Activated naive CD4-positive, alpha-beta T cell treated with anti-CD3 and anti-CD28 coated beads, Interleukin-2, amount 10 ng/mL, durations not matched to agents 7 days and 5 days (primary cell): ENCODE results near the gene AGRN.
"Not testable (repeated sequence)": the region's sequence is repeated elsewhere in the genome, so short reads cannot be mapped to it uniquely, and the experiment has no call there.

ENCODE experiments used
- CTCF ChIA-PET: fragments of 350-600 bp; sonication (Branson Sonifier 250); formaldehyde crosslinking; loops from one replicate; lab custom pipeline; 2021; ENCODE audit warnings: antibody characterized with exemption; lab: Charles Lee
- DNase-seq: peaks from one replicate; pipeline ENCODE4 v3.0.0-alpha.2; 2020
- H3K27ac Mint-ChIP-seq: one replicate; pipeline ENCODE4 v1.8.0; 2021; ENCODE audit warnings: mild to moderate bottlenecking, moderate library complexity, mixed read lengths
- H3K27me3 Mint-ChIP-seq: one replicate; pipeline ENCODE4 v1.8.0; 2021; ENCODE audit warnings: mild to moderate bottlenecking, mixed read lengths
- H3K36me3 Mint-ChIP-seq: one replicate; pipeline ENCODE4 v1.8.0; 2021; ENCODE audit warnings: mixed read lengths
- H3K4me1 Mint-ChIP-seq: one replicate; pipeline ENCODE4 v1.8.0; 2021; ENCODE audit warnings: mixed read lengths
- H3K4me3 Mint-ChIP-seq: one replicate; pipeline ENCODE4 v1.8.0; 2021; ENCODE audit warnings: mild to moderate bottlenecking, moderate library complexity, mixed read lengths
- H3K9me3 Mint-ChIP-seq: one replicate; pipeline ENCODE4 v1.8.0; 2021; ENCODE audit warnings: mixed read lengths

Gene AGRN

GRCh38 chr1:978069-978834 lies 41.7 kb upstream of the AGRN start:
- no peak overlapping the region for H3K4me3 Mint-ChIP-seq
- peaks cover 4% of the 10 kb centered on the region for H3K9me3 Mint-ChIP-seq
- H3K36me3 Mint-ChIP-seq: peaks cover 3% of the 10 kb centered on the region
- peaks cover 40% of the 10 kb centered on the region for H3K27me3 Mint-ChIP-seq
- DNase-seq: no peak
- H3K27ac Mint-ChIP-seq: no peak overlapping the region
- CTCF ChIA-PET: no interaction called here
- H3K4me1 Mint-ChIP-seq: peaks cover 10% of the 10 kb centered on the region

- no peak for DNase-seq
- CTCF ChIA-PET: no interaction called here
- peaks cover 10% of the 10 kb centered on the region for H3K4me1 Mint-ChIP-seq
- no peak overlapping the region for H3K27ac Mint-ChIP-seq
- H3K9me3 Mint-ChIP-seq: peaks cover 4% of the 10 kb centered on the region
- H3K4me3 Mint-ChIP-seq: no peak overlapping the region
- H3K27me3 Mint-ChIP-seq: peaks cover 43% of the 10 kb centered on the region
- H3K36me3 Mint-ChIP-seq: peaks cover 3% of the 10 kb centered on the region
Observed at GRCh38 chr1:978835-979743, 40.8 kb upstream of the AGRN start.

- H3K27ac Mint-ChIP-seq: no peak overlapping the region
- CTCF ChIA-PET: interaction anchor here (0.7 kb wide), 1 partner anchor 25 kb away, joined by 3 read pairs; no protein-coding TSS in a partner anchor
- H3K4me3 Mint-ChIP-seq: no peak overlapping the region
- DNase-seq: no peak
- peaks cover 3% of the 10 kb centered on the region for H3K36me3 Mint-ChIP-seq
- peaks cover 41% of the 10 kb centered on the region for H3K27me3 Mint-ChIP-seq
- H3K9me3 Mint-ChIP-seq: peaks cover 4% of the 10 kb centered on the region
- H3K4me1 Mint-ChIP-seq: peaks cover 10% of the 10 kb centered on the region
Observed at GRCh38 chr1:979744-980072, 40.2 kb upstream of the AGRN start.

GRCh38 chr1:980137-980571 lies 39.8 kb upstream of the AGRN start:
- no peak for DNase-seq
- peaks cover 3% of the 10 kb centered on the region for H3K36me3 Mint-ChIP-seq
- H3K4me1 Mint-ChIP-seq: peaks cover 10% of the 10 kb centered on the region
- H3K27me3 Mint-ChIP-seq: peaks cover 41% of the 10 kb centered on the region
- CTCF ChIA-PET: interaction anchor here (0.7 to 1.8 kb wide), 2 partner anchors 24 to 84 kb away, joined by 3 to 9 read pairs; no protein-coding TSS in a partner anchor
- H3K4me3 Mint-ChIP-seq: no peak overlapping the region
- H3K9me3 Mint-ChIP-seq: peaks cover 4% of the 10 kb centered on the region
- no peak overlapping the region for H3K27ac Mint-ChIP-seq

GRCh38 chr1:980602-981395 lies 39.1 kb upstream of the AGRN start:
- Mint-ChIP-seq H3K9me3 (peaks cover 4% of the 10 kb centered on the region), H3K27me3 (peaks cover 41% of the 10 kb centered on the region), H3K4me3 (no peak overlapping the region), H3K36me3 (peaks cover 3% of the 10 kb centered on the region), H3K27ac (no peak overlapping the region), H3K4me1 (peaks cover 6% of the 10 kb centered on the region)
- no peak for DNase-seq
- CTCF ChIA-PET: interaction anchor here (0.7 to 1.8 kb wide), 4 partner anchors 9 to 83 kb away, joined by 3 to 9 read pairs (median 3); no protein-coding TSS in a partner anchor

- H3K36me3 Mint-ChIP-seq: peaks cover 3% of the 10 kb centered on the region
- peaks cover 44% of the 10 kb centered on the region for H3K27me3 Mint-ChIP-seq
- no peak overlapping the region for H3K27ac Mint-ChIP-seq
- CTCF ChIA-PET: interaction anchor here (0.8 to 1.8 kb wide), 3 partner anchors 8 to 82 kb away, joined by 3 to 9 read pairs (median 3); no protein-coding TSS in a partner anchor
- H3K4me3 Mint-ChIP-seq: no peak overlapping the region
- peaks cover 4% of the 10 kb centered on the region for H3K9me3 Mint-ChIP-seq
- peaks cover 3% of the 10 kb centered on the region for H3K4me1 Mint-ChIP-seq
- DNase-seq: no peak
Observed at GRCh38 chr1:981491-981954, 38.4 kb upstream of the AGRN start.

GRCh38 chr1:981955-982558 lies 37.9 kb upstream of the AGRN start, which contains the start of gene PERM1:
TSS of gene PERM1 (minus strand) at chr1:982093. CDS start at chr1:981029, 1,064 bp downstream.
- Mint-ChIP-seq H3K9me3 (peaks cover 4% of the 10 kb centered on the region), H3K27ac (no peak within 1 kb of the TSS), H3K4me3 (no peak within 1 kb of the TSS), H3K36me3 (peaks cover 3% of the 10 kb centered on the region), H3K27me3 (peaks cover 46% of the 10 kb centered on the region), H3K4me1 (peaks cover 3% of the 10 kb centered on the region)
- DNase-seq: no peak
- CTCF ChIA-PET: interaction anchor here (0.8 to 3.3 kb wide), 8 partner anchors 12 to 309 kb away, joined by 3 to 28 read pairs (median 5); partner anchors contain the start of gene PLEKHN1

- Mint-ChIP-seq H3K27me3 (peaks cover 51% of the 10 kb centered on the region), H3K27ac (no peak overlapping the region), H3K9me3 (peaks cover 4% of the 10 kb centered on the region), H3K36me3 (peaks cover 3% of the 10 kb centered on the region), H3K4me1 (peaks cover 3% of the 10 kb centered on the region), H3K4me3 (no peak overlapping the region)
- CTCF ChIA-PET: interaction anchor here (0.7 to 4.8 kb wide), 12 partner anchors 9 to 323 kb away, joined by 3 to 40 read pairs (median 5); partner anchors contain the start of genes ISG15 and PLEKHN1
- DNase-seq: no peak
Observed at GRCh38 chr1:982765-983436, 37.0 kb upstream of the AGRN start.

- DNase-seq: peak; percentile 73
- no peak overlapping the region for H3K27ac Mint-ChIP-seq
- H3K4me3 Mint-ChIP-seq: no peak overlapping the region
- no peaks in the 10 kb centered on the region for H3K36me3 Mint-ChIP-seq
- peaks cover 55% of the 10 kb centered on the region for H3K27me3 Mint-ChIP-seq
- no peaks in the 10 kb centered on the region for H3K4me1 Mint-ChIP-seq
- CTCF ChIA-PET: interaction anchor here (0.7 to 4.8 kb wide), 16 partner anchors 10 to 322 kb away, joined by 3 to 40 read pairs (median 5); partner anchors contain the start of genes ISG15 and PLEKHN1
- no peaks in the 10 kb centered on the region for H3K9me3 Mint-ChIP-seq
Observed at GRCh38 chr1:983798-984475, 36.0 kb upstream of the AGRN start.

- H3K36me3 Mint-ChIP-seq: no peaks in the 10 kb centered on the region
- H3K4me3 Mint-ChIP-seq: no peak overlapping the region
- H3K9me3 Mint-ChIP-seq: no peaks in the 10 kb centered on the region
- H3K27ac Mint-ChIP-seq: no peak overlapping the region
- H3K27me3 Mint-ChIP-seq: peaks cover 60% of the 10 kb centered on the region
- CTCF ChIA-PET: interaction anchor here (0.8 to 4.8 kb wide), 12 partner anchors 9 to 287 kb away, joined by 3 to 40 read pairs (median 5); partner anchors contain the start of genes ISG15 and PLEKHN1
- no peaks in the 10 kb centered on the region for H3K4me1 Mint-ChIP-seq
- DNase-seq: no peak
Observed at GRCh38 chr1:984476-984814, 35.5 kb upstream of the AGRN start.

GRCh38 chr1:985126-985525 lies 34.8 kb upstream of the AGRN start:
- no peak for DNase-seq
- no peak overlapping the region for H3K4me3 Mint-ChIP-seq
- CTCF ChIA-PET: interaction anchor here (0.9 to 4.8 kb wide), 12 partner anchors 9 to 307 kb away, joined by 3 to 40 read pairs (median 5); partner anchors contain the start of genes ISG15 and PLEKHN1
- H3K9me3 Mint-ChIP-seq: no peaks in the 10 kb centered on the region
- no peaks in the 10 kb centered on the region for H3K4me1 Mint-ChIP-seq
- H3K36me3 Mint-ChIP-seq: no peaks in the 10 kb centered on the region
- H3K27me3 Mint-ChIP-seq: peaks cover 67% of the 10 kb centered on the region
- no peak overlapping the region for H3K27ac Mint-ChIP-seq

- CTCF ChIA-PET: interaction anchor here (0.8 kb wide), 1 partner anchor 76 kb away, joined by 3 read pairs; no protein-coding TSS in a partner anchor
- not testable (repeated sequence) for H3K4me1 Mint-ChIP-seq, H3K9me3 Mint-ChIP-seq, DNase-seq, H3K36me3 Mint-ChIP-seq, H3K4me3 Mint-ChIP-seq, H3K27ac Mint-ChIP-seq
- H3K27me3 Mint-ChIP-seq: peaks cover 75% of the 10 kb centered on the region
Observed at GRCh38 chr1:988061-988460, 31.9 kb upstream of the AGRN start.
